ENCODE measurements around the gene MRPL27.
A peak's percentile ranks its signal among the peaks of the same experiment; 100 is the strongest.

The MRPL27 gene

GRCh38 chr17:50382931-50383330 is 9.9 kb upstream of the MRPL27 start:
- DNase-seq: no peak

- no peak for DNase-seq
Observed at GRCh38 chr17:50381920-50382319, 8.9 kb upstream of the MRPL27 start.

GRCh38 chr17:50381260-50381815 is 8.4 kb upstream of the MRPL27 start:
- no peak for DNase-seq

- no peak for DNase-seq
Observed at GRCh38 chr17:50380369-50381259, 7.6 kb upstream of the MRPL27 start.

DNA sequence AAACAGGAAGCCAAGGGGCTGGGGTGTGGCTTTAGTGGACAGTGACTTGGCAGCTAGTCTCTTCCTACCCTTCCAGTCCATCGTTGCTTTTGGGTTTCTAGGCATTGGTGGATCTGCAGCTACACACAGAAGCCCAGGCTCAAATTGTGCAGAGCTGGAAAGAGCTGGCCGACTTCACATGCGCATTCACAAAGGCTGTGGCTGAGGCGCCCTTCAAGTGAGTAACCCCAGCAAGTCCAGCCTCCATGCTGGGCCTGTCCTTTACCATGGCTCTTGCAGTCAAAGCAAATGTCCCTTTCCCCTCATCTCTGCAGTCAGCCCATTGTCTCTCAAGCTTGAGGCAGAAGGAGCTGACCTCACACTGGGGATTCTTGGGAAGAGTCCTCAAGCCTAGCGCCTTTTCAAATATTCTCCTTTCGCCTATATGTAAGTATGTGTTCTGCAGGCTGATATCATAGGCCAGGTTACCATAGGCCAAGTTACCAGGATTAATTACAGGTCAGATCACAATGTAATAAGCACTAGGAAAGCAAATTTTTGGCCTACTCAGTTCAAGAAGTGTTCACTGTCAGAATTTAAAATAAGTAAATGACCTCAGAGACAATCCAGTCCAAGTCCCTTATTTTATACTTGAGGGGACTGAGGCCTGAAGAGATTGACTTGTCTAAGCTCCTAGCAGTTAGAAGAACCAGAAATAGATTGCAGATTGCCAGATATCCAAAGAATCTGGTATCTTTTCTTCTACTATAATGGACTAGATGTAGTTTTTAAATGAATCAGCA is 6.6 kb upstream of the MRPL27 start:
- no peak for DNase-seq

DNA sequence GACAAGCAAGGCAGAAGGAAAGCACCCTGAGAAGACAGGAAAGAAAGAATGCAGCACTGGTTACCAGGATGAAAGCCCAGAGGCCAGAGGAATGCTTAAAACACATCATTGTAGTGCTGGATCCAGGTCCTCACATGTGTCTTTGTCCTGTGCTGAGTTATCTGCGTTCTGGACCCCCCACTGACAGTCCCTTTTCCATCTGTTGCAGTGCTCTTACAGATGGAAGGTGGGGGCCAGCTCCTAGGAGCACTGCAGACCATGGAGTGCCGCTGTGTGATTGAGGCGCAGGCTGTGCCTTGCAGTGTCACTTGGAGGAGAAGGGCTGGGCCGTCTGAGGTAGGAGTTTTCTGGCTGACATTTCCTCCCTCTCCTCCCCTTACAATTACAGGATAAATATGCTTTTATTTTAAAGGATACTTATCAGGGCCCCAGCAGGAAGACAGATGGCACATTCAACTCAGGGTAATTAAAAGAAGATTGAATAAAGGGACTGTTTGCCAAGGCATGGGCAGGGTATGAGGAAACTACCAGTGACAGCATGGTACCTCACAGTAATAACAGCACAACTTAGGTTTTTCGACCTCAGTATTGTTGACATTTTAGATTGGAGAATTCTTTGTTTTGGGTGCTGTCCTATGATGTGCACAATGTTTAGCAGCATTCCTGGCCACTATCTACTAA is 3.0 kb upstream of the MRPL27 start:
- no peak for DNase-seq

DNA sequence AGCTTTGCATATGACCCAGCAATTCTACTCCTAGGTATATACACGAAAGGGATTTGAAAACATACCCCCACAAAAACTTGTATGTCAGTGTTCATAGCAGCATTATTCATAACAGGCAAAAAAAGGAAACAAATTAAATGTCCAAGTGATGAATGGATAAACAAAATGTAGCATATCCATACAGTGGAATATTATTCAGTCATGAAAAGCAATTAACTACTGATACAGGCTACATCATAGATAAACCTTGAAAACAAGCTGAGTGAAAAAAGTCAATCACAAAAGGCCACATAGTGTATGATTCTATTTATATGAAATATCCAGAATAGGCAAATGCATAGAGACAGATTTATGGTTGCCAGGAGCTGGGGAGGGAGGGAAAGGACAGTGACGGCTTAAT is 721 bp upstream of the MRPL27 start:
- DNase-seq: no peak

DNA sequence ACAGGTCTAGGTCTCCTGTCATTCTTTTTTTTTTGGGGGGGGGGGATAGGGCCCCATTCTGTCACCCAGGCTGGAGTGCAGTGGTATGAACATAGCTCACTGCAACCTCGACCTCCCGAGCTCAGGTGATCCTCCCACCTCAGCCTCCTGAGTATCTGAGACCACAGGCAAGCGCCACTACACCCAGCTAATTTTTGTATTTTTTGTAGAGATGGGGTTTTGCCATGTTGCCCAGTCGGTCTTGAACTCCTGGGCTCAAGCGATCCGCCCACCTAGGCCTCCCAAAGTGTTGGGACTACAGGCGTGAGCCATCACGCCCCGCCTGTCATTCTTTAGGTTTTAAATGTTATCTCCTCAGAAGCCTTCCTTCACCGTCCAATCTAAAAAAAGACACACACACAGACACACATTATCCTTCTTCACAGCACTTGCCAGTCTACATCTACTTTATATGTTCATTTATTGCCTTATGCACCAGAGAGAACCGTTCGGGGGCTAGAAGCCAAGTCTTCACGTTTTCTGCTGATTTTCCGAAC is 694 bp downstream of the MRPL27 start:
- no peak for DNase-seq

DNA sequence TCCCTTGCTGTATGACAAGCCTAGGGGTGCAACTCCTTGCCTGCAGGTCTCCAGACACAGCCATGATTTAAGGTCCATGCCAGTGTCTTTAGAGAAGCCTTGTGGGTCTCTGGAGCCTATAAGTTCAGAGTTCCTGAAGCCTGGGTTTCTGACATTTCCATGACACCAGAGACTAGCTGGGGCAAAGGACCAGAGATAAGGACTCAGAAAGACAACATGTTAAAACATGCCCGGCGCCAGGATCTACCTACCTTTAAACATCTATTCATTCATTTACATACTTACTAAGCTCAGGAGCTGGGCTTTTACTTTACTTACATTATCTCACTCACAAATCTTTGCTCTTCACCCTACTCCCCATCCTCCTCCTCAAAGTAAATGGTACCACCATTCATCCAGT is 1.5 kb downstream of the MRPL27 start:
- no peak for DNase-seq

- DNase-seq: no peak
Observed at GRCh38 chr17:50370052-50370451, 2.9 kb downstream of the MRPL27 start.

DNA sequence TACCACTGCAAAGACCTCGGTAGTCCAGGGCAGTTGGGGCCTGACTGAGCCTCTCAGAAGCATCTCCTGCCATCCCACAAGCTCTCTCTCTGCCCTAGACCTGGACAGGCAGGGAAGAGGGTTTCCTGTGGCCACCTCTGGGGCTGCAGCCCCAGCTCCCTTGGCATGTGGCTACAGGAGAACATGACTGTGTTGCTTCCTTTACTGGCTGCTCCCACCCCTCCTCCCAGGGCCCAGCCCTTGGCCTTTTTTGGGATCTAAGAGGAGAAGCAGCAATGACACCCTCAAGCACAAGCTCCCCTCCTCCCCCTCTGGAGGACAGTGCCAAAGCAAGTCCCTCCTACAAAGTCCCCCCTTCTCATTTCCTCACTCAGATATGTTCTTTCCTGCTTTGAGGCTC is 5.6 kb downstream of the MRPL27 start:
- no peak for DNase-seq

DNA sequence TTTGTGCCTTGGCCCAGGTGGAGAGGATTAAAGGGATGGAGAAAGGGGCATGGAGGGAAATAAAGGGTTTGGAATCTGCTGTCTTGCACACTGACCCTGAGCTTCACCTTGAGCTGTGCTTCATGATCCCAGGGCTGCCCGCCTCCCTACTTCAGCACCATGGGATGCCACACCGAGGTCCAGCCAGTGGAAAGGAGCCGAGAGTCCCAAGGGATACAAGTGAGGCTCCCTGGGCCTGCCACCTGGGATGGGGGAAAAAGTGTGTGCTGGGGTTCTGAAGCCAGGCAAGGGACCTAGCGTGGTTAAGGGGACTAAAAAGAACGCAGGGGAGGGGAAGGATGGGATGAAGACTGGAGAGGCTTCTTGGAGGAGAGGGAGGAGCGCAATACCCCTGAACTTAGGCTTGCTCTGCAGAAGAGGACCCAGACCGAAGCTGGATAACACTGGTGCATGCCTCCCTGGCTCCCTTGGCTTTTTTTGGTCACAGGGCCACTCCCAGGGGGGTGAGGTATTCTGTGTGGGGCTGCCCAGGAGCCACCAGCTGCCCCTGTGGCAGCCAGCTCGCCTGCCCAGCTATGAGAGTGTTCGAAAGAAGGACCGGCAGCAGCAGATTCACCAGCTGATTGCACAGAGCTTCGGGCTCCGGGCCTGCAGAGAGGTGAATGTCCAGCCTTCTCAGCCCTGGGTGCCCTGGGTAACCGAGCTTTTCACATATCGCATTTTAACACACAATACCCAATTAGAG is 7.2 kb downstream of the MRPL27 start:
- no peak for DNase-seq

- DNase-seq: no peak
Observed at GRCh38 chr17:50365165-50365564, 7.8 kb downstream of the MRPL27 start.

GRCh38 chr17:50364715-50365114 is 8.3 kb downstream of the MRPL27 start:
- DNase-seq: no peak

DNA sequence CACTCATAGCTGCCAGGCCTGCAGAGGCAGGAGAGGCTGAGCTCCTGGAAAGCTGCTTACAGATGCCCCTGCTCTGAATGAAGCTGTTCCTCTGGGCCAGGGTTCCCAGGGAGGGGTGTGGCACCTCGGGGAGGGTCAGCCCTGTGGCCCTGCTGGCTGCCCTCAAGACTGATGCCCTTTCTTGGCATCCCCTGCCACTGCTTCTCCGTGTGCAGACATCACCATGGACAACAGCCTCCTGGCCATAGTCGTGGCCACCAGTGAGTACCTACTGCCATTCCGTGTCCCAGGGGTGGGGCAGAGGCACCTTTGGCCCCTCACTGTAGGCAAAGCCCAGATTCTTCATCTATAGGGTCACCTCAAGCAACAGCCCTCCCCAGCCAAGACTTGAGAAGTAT is 8.9 kb downstream of the MRPL27 start:
- no peak for DNase-seq

DNA sequence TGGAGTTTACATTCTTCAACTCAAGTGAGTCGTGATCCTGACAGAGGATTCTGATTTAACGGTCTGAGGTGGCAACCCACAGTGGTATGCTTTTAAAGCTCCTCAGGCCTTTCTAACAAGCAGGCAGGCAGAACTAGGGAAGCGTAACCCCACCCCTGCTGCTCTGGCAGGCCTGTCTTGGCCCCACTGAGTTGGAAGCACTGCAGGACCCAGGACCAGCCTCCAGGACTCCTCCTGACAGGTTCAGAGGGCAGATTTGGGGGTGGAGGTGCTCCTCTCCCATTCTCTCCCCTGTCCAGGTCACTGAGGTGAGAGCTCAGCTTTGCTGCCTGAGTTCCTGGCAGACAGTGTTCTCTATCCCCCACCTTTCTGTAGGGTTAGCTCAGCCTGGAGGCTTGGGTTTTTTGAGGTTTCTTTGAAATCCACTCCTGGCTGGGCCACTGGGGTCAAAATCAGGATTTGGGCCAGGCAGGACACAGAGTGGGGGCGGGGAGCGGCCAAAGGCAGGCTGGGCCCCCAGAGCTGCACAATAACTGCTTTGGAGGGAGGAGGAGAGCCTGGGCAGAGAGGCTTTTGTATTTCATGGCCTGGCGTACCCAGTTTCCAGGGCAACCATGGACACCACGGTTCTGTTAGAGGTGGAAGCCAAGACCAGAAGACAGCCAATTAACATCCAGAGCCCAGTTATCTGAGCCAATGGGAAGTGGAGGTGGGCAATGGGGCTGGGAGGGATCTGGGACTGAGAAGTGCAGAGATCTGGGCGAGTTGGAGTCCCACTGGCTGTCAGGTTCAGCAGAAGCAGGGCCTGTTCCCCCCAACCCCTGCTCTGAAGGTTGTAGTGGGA is 9.5 kb downstream of the MRPL27 start:
- no peak for DNase-seq

DNA sequence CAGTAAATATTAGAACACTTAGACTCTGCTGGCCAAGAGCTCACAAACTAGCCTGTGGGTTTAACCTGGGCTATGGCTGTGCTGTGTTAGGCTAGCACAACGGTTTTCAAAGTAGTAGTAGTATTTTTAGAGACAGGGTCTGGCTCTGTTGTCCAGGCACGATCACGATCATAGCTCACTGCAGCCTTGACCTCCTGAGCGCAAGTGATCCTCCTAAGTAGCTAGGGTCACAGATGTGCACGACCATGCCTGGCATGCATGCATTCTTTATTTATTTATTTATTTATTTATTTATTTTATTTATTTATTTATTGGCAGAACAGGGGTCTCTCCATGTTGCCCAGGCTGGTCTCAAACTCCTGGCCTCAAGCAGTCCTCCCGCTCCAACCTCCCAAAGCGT is 10.3 kb downstream of the MRPL27 start:
- no peak for DNase-seq

GRCh38 chr17:50361561-50362480 is 11.2 kb downstream of the MRPL27 start:
- DNase-seq: peak; percentile 48

GRCh38 chr17:50360486-50361115 is 12.4 kb downstream of the MRPL27 start:
- DNase-seq: no peak

DNA sequence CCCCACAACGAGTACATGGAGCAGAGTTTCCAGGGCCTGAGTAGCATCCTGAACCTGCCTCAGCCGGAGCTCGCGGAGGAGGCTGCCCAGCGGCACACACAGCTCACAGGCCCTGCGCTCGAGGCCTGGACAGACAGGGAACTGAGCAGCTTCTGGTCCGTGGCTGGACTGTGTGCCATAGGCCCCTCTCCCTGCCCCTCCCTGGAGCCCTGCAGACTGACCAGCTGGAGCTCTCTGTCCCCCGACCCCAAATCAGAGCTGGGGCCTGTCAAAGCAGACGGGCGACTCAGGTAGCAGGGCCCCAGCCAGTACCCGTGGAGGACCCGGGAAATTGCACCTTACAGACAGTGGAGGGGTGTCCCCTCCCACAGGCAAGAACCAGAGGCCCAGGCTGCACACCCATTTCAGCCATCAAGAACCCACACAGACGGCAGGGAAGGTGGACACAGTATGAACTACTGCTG is 13.0 kb downstream of the MRPL27 start:
- no peak for DNase-seq

Measured in stimulated activated CD4-positive, alpha-beta T cell treated with anti-CD3 and anti-CD28 coated beads, Interleukin-12 subunit alpha, Interleukin-12 subunit beta, amount 100 ng/mL, for 4 hours (primary cell).